Measurements from ENCODE around the gene KTI12. TPM values are rescaled to one million over a fixed set of nuclear protein-coding genes. Genes with fewer than 3 reads are reported as not detected.

KTI12 gene
- total and polyA plus RNA-seq, 2 donors (not counting 3 experiments of a cell fraction or from before 2014, with no cell fraction given) = 10.0 to 12.7 TPM

DNA sequence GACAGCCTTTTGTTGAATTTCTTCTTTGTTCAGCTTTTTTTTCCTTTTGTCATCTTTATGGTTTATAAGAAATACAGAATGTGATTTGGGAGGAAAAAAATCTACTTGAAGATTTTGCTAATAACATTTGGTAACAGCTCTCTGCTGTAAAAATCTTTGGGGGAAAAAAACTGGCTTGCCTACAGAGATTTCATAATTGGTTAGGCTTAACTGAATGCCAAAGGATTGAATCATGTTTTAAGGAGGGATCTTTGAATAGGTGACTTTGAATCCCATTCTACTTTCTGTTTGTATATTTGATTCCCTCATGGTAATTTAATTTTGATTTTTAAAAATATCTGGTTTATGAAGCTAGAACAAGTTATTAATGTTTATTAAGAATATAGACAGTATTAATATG lies 25.7 kb upstream of the KTI12 start:
- Histone ChIP-seq H3K4me1 (ENCODE audit: control insufficient read depth, extremely low read depth, insufficient read depth, low read length) (peaks cover 20% of the 10 kb centered on the region), H3K27ac (ENCODE audit: insufficient read depth, low read depth, low read length) (no peak overlapping the region), H4K20me1 (replicated peaks; ENCODE audit: control insufficient read depth, extremely low read depth, insufficient read depth, low read length) (no peaks in the 10 kb centered on the region), H3K9ac (replicated peaks; ENCODE audit: extremely low read depth, insufficient read depth, low read length) (no peak overlapping the region), H3K27me3 (ENCODE audit: control insufficient read depth in 2 of 2, insufficient read depth in 2 of 2, low read length in 2 of 2) (no peaks in the 10 kb centered on the region), H3K79me2 (ENCODE audit: control insufficient read depth, insufficient read depth, low read length) (peaks cover 59% of the 10 kb centered on the region), H3K9me3 (replicated peaks; ENCODE audit: control insufficient read depth, insufficient read depth, low read length) (no peaks in the 10 kb centered on the region), H3K9me1 (replicated peaks; ENCODE audit: control insufficient read depth, extremely low read depth, insufficient read depth, low read length) (no peaks in the 10 kb centered on the region), H3K4me3 (replicated peaks in 1 of 3; ENCODE audit: insufficient read depth in 1 of 3, low read depth in 1 of 3, low read length in 3 of 3) (no peak overlapping the region), H2AFZ (ENCODE audit: low read depth, low read length) (no peak overlapping the region), H3K4me2 (ENCODE audit: insufficient read depth, low read length) (no peak overlapping the region), H3K36me3 (ENCODE audit: control insufficient read depth in 2 of 2, extremely low read depth in 1 of 2, insufficient read depth in 2 of 2, low read length in 2 of 2) (peaks cover 9 to 17% of the 10 kb centered on the region in 2 experiments)
- ChIA-PET CTCF (interaction anchor here (0.9 kb wide), 1 partner anchor 161 kb away, joined by 3 read pairs; no protein-coding TSS in a partner anchor), POLR2A (no interaction called here)
- TF ChIP-seq EZH2 (IDR thresholded peaks at IDR 0.05; ENCODE audit: borderline replicate concordance, low read depth, low read length, severe bottlenecking) (no peak), GATA2 (IDR thresholded peaks at IDR 0.05; ENCODE audit: insufficient read depth, insufficient read length, low read depth, low read length) (no peak), POLR2AphosphoS5 (IDR thresholded peaks at IDR 0.05; ENCODE audit: insufficient read depth, low read depth, low read length) (no peak), MYC (IDR thresholded peaks at IDR 0.05; ENCODE audit: low read depth, low read length) (no peak), POLR2A (IDR thresholded peaks at IDR 0.05; ENCODE audit: low read depth, low read length) (no peak), JUN (IDR thresholded peaks at IDR 0.05; ENCODE audit: borderline replicate concordance, insufficient read depth, insufficient read length, low read depth) (no peak), FOS (IDR thresholded peaks at IDR 0.05; ENCODE audit: borderline replicate concordance, insufficient read depth, low read length) (no peak)
- TF ChIP-seq, protein P1, sequence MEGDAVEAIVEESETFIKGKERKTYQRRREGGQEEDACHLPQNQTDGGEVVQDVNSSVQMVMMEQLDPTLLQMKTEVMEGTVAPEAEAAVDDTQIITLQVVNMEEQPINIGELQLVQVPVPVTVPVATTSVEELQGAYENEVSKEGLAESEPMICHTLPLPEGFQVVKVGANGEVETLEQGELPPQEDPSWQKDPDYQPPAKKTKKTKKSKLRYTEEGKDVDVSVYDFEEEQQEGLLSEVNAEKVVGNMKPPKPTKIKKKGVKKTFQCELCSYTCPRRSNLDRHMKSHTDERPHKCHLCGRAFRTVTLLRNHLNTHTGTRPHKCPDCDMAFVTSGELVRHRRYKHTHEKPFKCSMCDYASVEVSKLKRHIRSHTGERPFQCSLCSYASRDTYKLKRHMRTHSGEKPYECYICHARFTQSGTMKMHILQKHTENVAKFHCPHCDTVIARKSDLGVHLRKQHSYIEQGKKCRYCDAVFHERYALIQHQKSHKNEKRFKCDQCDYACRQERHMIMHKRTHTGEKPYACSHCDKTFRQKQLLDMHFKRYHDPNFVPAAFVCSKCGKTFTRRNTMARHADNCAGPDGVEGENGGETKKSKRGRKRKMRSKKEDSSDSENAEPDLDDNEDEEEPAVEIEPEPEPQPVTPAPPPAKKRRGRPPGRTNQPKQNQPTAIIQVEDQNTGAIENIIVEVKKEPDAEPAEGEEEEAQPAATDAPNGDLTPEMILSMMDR (IDR thresholded peaks at IDR 0.05; ENCODE audit: extremely low read depth in 1 of 2, insufficient read depth in 1 of 2, low read depth in 1 of 2, low read length in 2 of 2) = no peak
- TF ChIP-seq, protein P2, sequence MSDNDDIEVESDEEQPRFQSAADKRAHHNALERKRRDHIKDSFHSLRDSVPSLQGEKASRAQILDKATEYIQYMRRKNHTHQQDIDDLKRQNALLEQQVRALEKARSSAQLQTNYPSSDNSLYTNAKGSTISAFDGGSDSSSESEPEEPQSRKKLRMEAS (IDR thresholded peaks at IDR 0.05; ENCODE audit: insufficient read depth, insufficient read length) = no peak
- no peak for FAIRE-seq
- dilution Hi-C loops (cut with MboI; ENCODE audit: extremely low pct_ligation_motif_present, low sequenced_read_pairs) (no loop called here), intact Hi-C loops (cut with micrococcal nuclease) (loop anchor here (5.0 kb wide), 1 partner anchor 308 kb away; the partner anchor contains the start of gene CC2D1B)
- no peak for DNase-seq (ENCODE audit: low read depth, low spot score)
- BruUV-seq (replicated peaks) = no TSS peak
